ENCODE data around the gene RFESD. TPM values are rescaled to one million over a fixed set of nuclear protein-coding genes. Genes with fewer than 3 reads are reported as not detected.
"Not testable (repeated sequence)": the region's sequence is repeated elsewhere in the genome, so short reads cannot be mapped to it uniquely, and the experiment has no call there.

RFESD gene
- total and polyA plus RNA-seq, 4 donors = 2.3 to 6.8 (median 4.6) TPM

- WGBS (ENCODE audit: insufficient coverage) = 100% methylated on average over 3 of the region's 4 CpGs
- no peak overlapping the region for H3K4me3 ChIP-seq (ENCODE audit: low read depth, low read length)
- H3K4me1 ChIP-seq (ENCODE audit: control insufficient read depth, insufficient read depth, low read length) = no peaks in the 10 kb centered on the region
- H3K9me3 ChIP-seq (ENCODE audit: control insufficient read depth, insufficient read depth, low read length) = no peaks in the 10 kb centered on the region
- no peak overlapping the region for H3K27ac ChIP-seq (ENCODE audit: low read depth, low read length)
- no peak for DNase-seq (ENCODE audit: low read depth in 4 of 6, low spot score in 6 of 6)
- no peaks in the 10 kb centered on the region for H3K36me3 ChIP-seq (ENCODE audit: control insufficient read depth, insufficient read depth, low read length)
- no peaks in the 10 kb centered on the region for H3K27me3 ChIP-seq (ENCODE audit: control insufficient read depth, insufficient read depth, low read length)
These were observed 18.4 kb upstream of the RFESD start for GRCh38 chr5:95627971-95628810.

GRCh38 chr5:95628933-95629332 lies 17.6 kb upstream of the RFESD start:
- no peaks in the 10 kb centered on the region for H3K27me3 ChIP-seq (ENCODE audit: control insufficient read depth, insufficient read depth, low read length)
- H3K4me1 ChIP-seq (ENCODE audit: control insufficient read depth, insufficient read depth, low read length) = no peaks in the 10 kb centered on the region
- no peak overlapping the region for H3K4me3 ChIP-seq (ENCODE audit: low read depth, low read length)
- DNase-seq (ENCODE audit: low read depth in 4 of 6, low spot score in 6 of 6) = no peak
- no peak overlapping the region for H3K27ac ChIP-seq (ENCODE audit: low read depth, low read length)
- H3K9me3 ChIP-seq (ENCODE audit: control insufficient read depth, insufficient read depth, low read length) = no peaks in the 10 kb centered on the region
- 44% methylated on average over 1 of the region's 1 CpG for WGBS (ENCODE audit: insufficient coverage)
- H3K36me3 ChIP-seq (ENCODE audit: control insufficient read depth, insufficient read depth, low read length) = no peaks in the 10 kb centered on the region

- DNase-seq (ENCODE audit: low read depth in 4 of 6, low spot score in 6 of 6) = no peak
- Histone ChIP-seq H3K4me3 (ENCODE audit: low read depth, low read length) (no peak overlapping the region), H3K9me3 (ENCODE audit: control insufficient read depth, insufficient read depth, low read length) (no peaks in the 10 kb centered on the region), H3K27me3 (ENCODE audit: control insufficient read depth, insufficient read depth, low read length) (no peaks in the 10 kb centered on the region), H3K27ac (ENCODE audit: low read depth, low read length) (no peak overlapping the region), H3K36me3 (ENCODE audit: control insufficient read depth, insufficient read depth, low read length) (no peaks in the 10 kb centered on the region), H3K4me1 (ENCODE audit: control insufficient read depth, insufficient read depth, low read length) (no peaks in the 10 kb centered on the region)
- 80% methylated on average over 1 of the region's 5 CpGs for WGBS (ENCODE audit: insufficient coverage)
These were observed 16.1 kb upstream of the RFESD start for GRCh38 chr5:95630394-95630917.

- no peaks in the 10 kb centered on the region for H3K36me3 ChIP-seq (ENCODE audit: control insufficient read depth, insufficient read depth, low read length)
- no peaks in the 10 kb centered on the region for H3K9me3 ChIP-seq (ENCODE audit: control insufficient read depth, insufficient read depth, low read length)
- WGBS (ENCODE audit: insufficient coverage) = no CpG with 5 or more reads among the region's 2 CpGs
- no peak overlapping the region for H3K27ac ChIP-seq (ENCODE audit: low read depth, low read length)
- DNase-seq (ENCODE audit: low read depth in 4 of 6, low spot score in 6 of 6) = no peak
- H3K4me1 ChIP-seq (ENCODE audit: control insufficient read depth, insufficient read depth, low read length) = no peaks in the 10 kb centered on the region
- H3K4me3 ChIP-seq (ENCODE audit: low read depth, low read length) = no peak overlapping the region
- H3K27me3 ChIP-seq (ENCODE audit: control insufficient read depth, insufficient read depth, low read length) = no peaks in the 10 kb centered on the region
These were observed 15.2 kb upstream of the RFESD start for GRCh38 chr5:95631255-95631958.

DNA sequence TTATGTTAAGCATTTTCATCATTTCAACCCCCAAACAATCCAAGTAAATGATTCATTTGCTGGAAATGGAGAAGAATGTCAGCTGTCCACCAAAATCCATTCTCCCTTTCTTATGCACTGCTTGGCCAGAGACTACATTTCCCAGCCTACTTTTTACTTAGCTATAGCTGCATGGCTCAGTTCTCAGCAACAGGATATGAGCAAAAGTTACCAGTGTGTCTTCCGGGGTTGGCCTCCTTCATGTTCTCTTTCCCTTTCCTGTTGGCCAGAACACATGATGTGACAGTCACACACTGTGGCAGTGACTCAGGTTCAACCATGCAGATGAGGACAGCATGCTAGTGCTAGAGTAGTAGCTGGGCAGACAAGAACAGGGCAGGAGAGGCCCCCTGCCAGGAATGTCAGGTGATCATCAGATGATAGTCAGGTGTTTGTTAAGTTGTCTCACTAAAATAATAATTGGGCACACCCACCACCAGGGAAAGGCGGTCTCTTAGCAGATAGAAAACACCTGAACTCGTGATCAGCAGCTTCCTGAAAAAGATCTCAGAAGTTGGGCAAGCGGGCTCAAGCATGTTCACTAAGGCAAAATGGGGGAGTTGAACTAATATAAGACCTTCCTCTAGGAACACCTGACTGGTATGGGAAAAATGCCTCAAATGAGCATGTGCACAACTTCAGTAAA lies 14.4 kb upstream of the RFESD start:
- H3K9me3 ChIP-seq (ENCODE audit: control insufficient read depth, insufficient read depth, low read length) = no peaks in the 10 kb centered on the region
- no peak for DNase-seq (ENCODE audit: low read depth in 4 of 6, low spot score in 6 of 6)
- H3K4me1 ChIP-seq (ENCODE audit: control insufficient read depth, insufficient read depth, low read length) = no peaks in the 10 kb centered on the region
- no peak overlapping the region for H3K4me3 ChIP-seq (ENCODE audit: low read depth, low read length)
- H3K27me3 ChIP-seq (ENCODE audit: control insufficient read depth, insufficient read depth, low read length) = no peaks in the 10 kb centered on the region
- 100% methylated on average over 1 of the region's 4 CpGs for WGBS (ENCODE audit: insufficient coverage)
- no peak overlapping the region for H3K27ac ChIP-seq (ENCODE audit: low read depth, low read length)
- no peaks in the 10 kb centered on the region for H3K36me3 ChIP-seq (ENCODE audit: control insufficient read depth, insufficient read depth, low read length)

GRCh38 chr5:95632942-95633341 lies 13.6 kb upstream of the RFESD start:
- H3K27ac ChIP-seq (ENCODE audit: low read depth, low read length); DNase-seq (ENCODE audit: low read depth in 4 of 6, low spot score in 6 of 6); H3K36me3 ChIP-seq (ENCODE audit: control insufficient read depth, insufficient read depth, low read length); H3K4me1 ChIP-seq (ENCODE audit: control insufficient read depth, insufficient read depth, low read length); H3K27me3 ChIP-seq (ENCODE audit: control insufficient read depth, insufficient read depth, low read length); H3K9me3 ChIP-seq (ENCODE audit: control insufficient read depth, insufficient read depth, low read length); H3K4me3 ChIP-seq (ENCODE audit: low read depth, low read length): not testable (repeated sequence)
- WGBS (ENCODE audit: insufficient coverage) = no CpG with 5 or more reads among the region's 2 CpGs

GRCh38 chr5:95633671-95634070 lies 12.9 kb upstream of the RFESD start:
- Histone ChIP-seq H3K4me1 (ENCODE audit: control insufficient read depth, insufficient read depth, low read length) (no peaks in the 10 kb centered on the region), H3K27ac (ENCODE audit: low read depth, low read length) (no peak overlapping the region), H3K9me3 (ENCODE audit: control insufficient read depth, insufficient read depth, low read length) (no peaks in the 10 kb centered on the region), H3K27me3 (ENCODE audit: control insufficient read depth, insufficient read depth, low read length) (no peaks in the 10 kb centered on the region), H3K36me3 (ENCODE audit: control insufficient read depth, insufficient read depth, low read length) (no peaks in the 10 kb centered on the region), H3K4me3 (ENCODE audit: low read depth, low read length) (no peak overlapping the region)
- no CpG with 5 or more reads among the region's 3 CpGs for WGBS (ENCODE audit: insufficient coverage)
- DNase-seq (ENCODE audit: low read depth in 4 of 6, low spot score in 6 of 6) = no peak

DNA sequence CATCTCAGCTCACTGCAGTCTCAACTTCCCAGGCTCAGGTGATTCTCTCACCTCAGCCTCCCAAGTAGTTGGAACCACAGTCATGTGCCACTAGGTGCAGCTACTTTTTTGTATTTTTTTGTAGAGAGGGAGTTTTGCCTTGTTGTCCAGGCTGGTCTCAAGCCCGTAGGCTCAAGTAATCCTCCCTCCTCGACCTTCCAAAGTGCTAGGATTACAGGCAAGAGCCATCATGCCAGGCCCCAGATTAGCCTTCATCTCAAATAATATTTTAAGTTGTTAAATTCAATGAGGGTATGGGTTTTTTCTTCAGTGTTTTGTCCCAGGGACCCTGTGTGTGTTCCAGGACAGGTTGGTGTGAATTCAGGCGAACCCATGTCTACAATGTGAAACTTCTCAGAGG lies 12.5 kb upstream of the RFESD start:
- H3K36me3 ChIP-seq (ENCODE audit: control insufficient read depth, insufficient read depth, low read length) = no peaks in the 10 kb centered on the region
- H3K4me3 ChIP-seq (ENCODE audit: low read depth, low read length) = no peak overlapping the region
- DNase-seq (ENCODE audit: low read depth in 4 of 6, low spot score in 6 of 6) = no peak
- H3K9me3 ChIP-seq (ENCODE audit: control insufficient read depth, insufficient read depth, low read length) = no peaks in the 10 kb centered on the region
- H3K27me3 ChIP-seq (ENCODE audit: control insufficient read depth, insufficient read depth, low read length) = no peaks in the 10 kb centered on the region
- H3K27ac ChIP-seq (ENCODE audit: low read depth, low read length) = no peak overlapping the region
- no CpG with 5 or more reads among the region's 3 CpGs for WGBS (ENCODE audit: insufficient coverage)
- H3K4me1 ChIP-seq (ENCODE audit: control insufficient read depth, insufficient read depth, low read length) = no peaks in the 10 kb centered on the region

DNA sequence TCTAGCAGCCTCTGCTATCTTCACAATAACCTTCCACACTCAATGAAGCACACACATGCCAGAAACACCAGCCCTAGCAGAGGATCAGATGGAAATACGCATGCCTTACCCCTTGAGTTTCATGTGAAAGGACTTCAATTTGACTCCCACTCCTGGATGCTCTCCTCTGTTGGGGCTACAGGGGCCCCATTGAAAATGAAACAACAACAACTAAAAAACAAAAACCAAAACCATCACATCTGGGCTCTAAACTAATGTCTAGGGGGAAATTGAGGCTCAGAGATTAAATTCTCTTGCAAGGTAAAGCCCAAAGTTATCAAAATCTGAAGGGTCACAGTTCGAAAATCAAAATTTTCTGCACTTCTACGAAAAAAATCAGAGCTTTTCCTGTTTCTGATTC lies 7.9 kb upstream of the RFESD start:
- 77% methylated on average over 2 of the region's 3 CpGs for WGBS (ENCODE audit: insufficient coverage)

More for the DNA sequence above, 7.9 kb upstream of the RFESD start:
- Histone ChIP-seq H3K4me3 (ENCODE audit: low read depth, low read length) (no peak overlapping the region), H3K27me3 (ENCODE audit: control insufficient read depth, insufficient read depth, low read length) (no peaks in the 10 kb centered on the region), H3K36me3 (ENCODE audit: control insufficient read depth, insufficient read depth, low read length) (no peaks in the 10 kb centered on the region), H3K27ac (ENCODE audit: low read depth, low read length) (no peak overlapping the region), H3K9me3 (ENCODE audit: control insufficient read depth, insufficient read depth, low read length) (no peaks in the 10 kb centered on the region), H3K4me1 (ENCODE audit: control insufficient read depth, insufficient read depth, low read length) (no peaks in the 10 kb centered on the region)
- no peak for DNase-seq (ENCODE audit: low read depth in 4 of 6, low spot score in 6 of 6)
